Measurements from ENCODE around the gene TRUB2.

The TRUB2 gene

DNA sequence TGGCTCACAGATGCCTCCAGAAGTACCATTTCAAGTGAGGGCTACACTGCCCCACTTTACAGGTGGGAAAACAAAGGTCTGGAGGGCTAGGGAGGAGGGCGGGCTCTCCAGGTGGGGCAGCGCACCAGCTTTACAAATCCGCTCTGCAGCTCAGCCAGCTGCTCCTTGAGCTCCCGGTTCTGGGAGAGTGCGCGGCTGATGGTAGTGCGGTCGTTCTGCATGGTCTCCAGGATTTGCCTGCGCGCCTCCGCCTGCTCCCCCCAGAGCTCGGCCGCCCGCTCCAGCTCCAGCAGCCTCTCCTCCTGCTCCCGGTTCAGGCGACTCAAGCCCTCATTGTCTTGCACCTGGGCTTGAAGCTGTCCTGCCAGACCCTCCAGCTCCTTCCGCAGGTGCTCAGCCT lies 61.9 kb downstream of the TRUB2 start:
- no peak for DNase-seq

DNA sequence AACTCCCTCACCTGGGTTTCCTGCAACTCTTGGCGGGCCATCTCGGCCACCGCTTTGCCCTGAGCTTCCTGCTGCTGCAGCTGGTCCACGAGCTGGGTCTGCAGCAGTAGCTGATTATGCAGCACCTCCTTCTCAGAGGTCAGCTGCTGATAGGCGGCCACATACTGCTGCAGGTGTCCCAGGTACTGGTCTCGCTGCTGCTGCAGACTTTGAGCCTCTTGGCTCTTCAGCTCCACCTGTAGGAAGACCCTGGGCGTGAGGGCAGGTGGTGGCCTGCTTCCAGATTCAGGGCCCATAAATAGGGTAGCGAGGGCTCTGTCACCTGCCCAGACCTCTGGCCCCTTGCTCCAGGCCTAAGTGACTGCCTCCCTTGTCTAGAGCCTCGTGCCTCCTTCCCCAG lies 63.1 kb downstream of the TRUB2 start:
- DNase-seq, result no peak

- no peak for DNase-seq
Observed at GRCh38 chr9:128258326-128258725, 63.9 kb downstream of the TRUB2 start.

DNA sequence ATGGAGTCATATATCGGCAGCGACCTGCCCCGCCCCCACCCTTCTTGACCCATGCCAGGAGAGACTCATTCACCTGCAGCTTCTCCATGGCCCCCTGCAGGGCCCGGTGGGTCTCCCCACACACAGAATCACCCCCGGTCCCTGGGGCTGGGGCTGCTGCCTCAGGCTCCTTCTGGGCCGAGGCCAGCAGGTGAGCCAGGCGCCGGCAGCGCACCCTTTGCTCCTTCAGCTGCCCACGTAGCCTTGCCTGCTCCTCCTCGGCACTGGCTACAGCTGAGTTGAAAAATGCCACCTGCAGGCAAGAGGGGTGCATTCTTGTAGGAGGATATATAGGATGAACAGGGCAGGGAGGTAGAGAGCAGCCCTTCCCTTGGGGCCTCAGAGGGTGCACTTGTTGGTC lies 64.3 kb downstream of the TRUB2 start:
- DNase-seq, result no peak

DNA sequence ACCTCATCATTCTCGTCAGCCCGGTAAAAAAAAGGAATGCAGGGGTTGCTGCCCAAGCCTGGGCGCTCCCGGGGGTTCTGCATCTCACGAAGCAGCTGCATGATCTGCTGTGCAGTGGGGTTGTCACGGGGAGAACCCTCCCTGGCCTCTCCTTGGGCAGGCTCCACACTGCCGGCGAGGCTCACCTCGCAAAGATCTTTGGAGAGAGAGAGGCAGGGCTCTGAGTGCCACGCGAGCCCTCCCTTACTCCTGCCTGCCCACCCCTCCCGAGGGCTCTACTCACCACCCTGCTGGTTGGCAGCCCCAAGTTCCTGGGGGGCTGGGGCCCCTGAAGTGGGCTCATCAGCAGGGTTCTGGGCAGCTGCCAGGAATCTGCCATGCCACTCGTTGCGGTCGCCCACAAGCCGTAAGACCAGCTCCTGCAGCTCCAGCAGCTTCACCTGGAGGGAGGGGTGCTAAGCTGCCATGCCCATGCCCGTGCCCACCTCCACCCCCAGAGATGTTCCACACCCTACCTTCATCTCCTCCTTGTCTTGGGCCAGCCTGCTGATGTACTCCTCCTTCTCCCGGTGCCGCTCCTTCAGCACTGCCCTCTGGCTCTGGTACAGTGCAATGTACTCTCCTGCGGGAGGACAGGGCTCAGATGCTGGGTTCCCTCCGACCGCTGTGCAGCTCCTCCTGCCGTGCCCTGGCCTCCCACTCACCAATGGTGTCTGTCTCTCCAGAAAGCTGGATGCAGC lies 65.0 kb downstream of the TRUB2 start:
- DNase-seq, result no peak
